HCT116 (cell line): ENCODE results near the gene GALK1. TPM values are rescaled to one million over a fixed set of nuclear protein-coding genes. Genes with fewer than 3 reads are reported as not detected.
A peak's percentile ranks its signal among the peaks of the same experiment; 100 is the strongest.

Source experiments
- ATAC-seq: fragments of 200-7000 bp; cut with Tn5 transposase; 2 replicates; pipeline ENCODE4 v1.9.1; 2020; ENCODE audit warnings: mild to moderate bottlenecking, moderate library complexity
- BruUV-seq: library from RNA; stranded (reverse); fragments of 400-500 nt; replicated peaks from 2 replicates; lab custom pipeline; 2021; lab: Mats Ljungman, UMichigan
- CTCF ChIA-PET: fragments of 300-600 bp; sonication (Branson Sonifier 250); formaldehyde crosslinking; loops from one replicate; lab custom pipeline; 2021; ENCODE audit warnings: antibody characterized with exemption; lab: Charles Lee
- POLR2A ChIA-PET: fragments of 300-600, 350-600 bp; sonication (Branson Sonifier 250); formaldehyde crosslinking; loops from one replicate; lab custom pipeline; 2021; ENCODE audit warnings: antibody characterized with exemption; lab: Charles Lee
- RAD21 ChIA-PET, 2 experiments: fragments of 300-600 bp; sonication (Branson Sonifier 250); formaldehyde crosslinking; loops; one replicate each; lab custom pipeline; 2023; ENCODE audit warnings: low total read pairs in 2 of 2; ENCODE audit not compliant: uncharacterized antibody in 2 of 2, unreplicated experiment in 2 of 2, low non-redundant PET in 1 of 2; lab: Charles Lee
- DNase-seq: peaks from one replicate; pipeline ENCODE4 v3.0.0-alpha.2; 2010; ENCODE audit warnings: low read depth, low spot score
- H2AFZ ChIP-seq: fragments of 200-600 bp; shearing (Covaris generic), sonication (generic); 2 replicates; pipeline ENCODE4 v1.6.1; 2017; ENCODE audit warnings: low read depth, mixed run types, mixed read lengths, antibody characterized with exemption, low read length; ENCODE audit not compliant: poor library complexity, severe bottlenecking
- H3K27ac ChIP-seq: 2 replicates; pipeline ENCODE4 v1.5.1; 2012; ENCODE audit warnings: low read depth, low read length
- H3K27me3 ChIP-seq: fragments of 200-600 bp; sonication (generic); 2 replicates; pipeline ENCODE4 v1.6.1; 2016; ENCODE audit warnings: mixed run types, low read length, mixed read lengths; ENCODE audit not compliant: insufficient read depth
- H3K36me3 ChIP-seq, 2 experiments: fragments of 200-500 bp in 1 of 2; fragments of 200-600 bp in 1 of 2; sonication (Bioruptor generic) in 1 of 2; sonication (generic) in 1 of 2; 2 replicates each; pipeline versions ENCODE4 v1.5.1 to v1.6.1; 2014 to 2016; ENCODE audit warnings: low read length in 2 of 2, inconsistent platforms in 1 of 2, mixed read lengths in 1 of 2, mixed run types in 1 of 2; ENCODE audit not compliant: insufficient read depth in 2 of 2, control insufficient read depth in 1 of 2
- H3K4me1 ChIP-seq, 2 experiments: fragments of 200-600 bp in 1 of 2; sonication (generic) in 1 of 2; 2 replicates each; pipeline versions ENCODE4 v1.5.1 to v1.6.1; 2012 to 2017; ENCODE audit warnings: low read length in 2 of 2, inconsistent platforms in 1 of 2, mild to moderate bottlenecking in 1 of 2, mixed read lengths in 1 of 2, mixed run types in 1 of 2, moderate library complexity in 1 of 2; ENCODE audit not compliant: insufficient read depth in 2 of 2, control insufficient read depth in 1 of 2
- H3K4me2 ChIP-seq: fragments of 200-600 bp; sonication (generic); 2 replicates; pipeline ENCODE4 v1.6.1; 2017; ENCODE audit warnings: mixed run types, low read length, mixed read lengths
- H3K4me3 ChIP-seq, 2 experiments: fragments of 200-600 bp in 1 of 2; sonication (generic) in 1 of 2; replicated peaks in 1 of 2; 2 replicates each; pipeline ENCODE4 v1.5.1; 2011 to 2016; ENCODE audit warnings: low read length in 2 of 2, control low read depth in 1 of 2, low read depth in 1 of 2, mild to moderate bottlenecking in 1 of 2, mixed read lengths in 1 of 2, mixed run types in 1 of 2
- H3K79me2 ChIP-seq: fragments of 200-600 bp; sonication (generic); 2 replicates; pipeline ENCODE4 v1.6.1; 2017; ENCODE audit warnings: mild to moderate bottlenecking, mixed run types, low read length, moderate library complexity, mixed read lengths; ENCODE audit not compliant: insufficient read depth
- H3K9ac ChIP-seq: fragments of 200-600 bp; sonication (generic); 2 replicates; pipeline ENCODE4 v1.6.1; 2016; ENCODE audit warnings: low read length, mixed read lengths
- H3K9me2 ChIP-seq: fragments of 200-600 bp; sonication (generic), shearing (Covaris generic); 2 replicates; pipeline ENCODE4 v1.6.1; 2017; ENCODE audit warnings: mixed run types, mild to moderate bottlenecking, moderate library complexity; ENCODE audit not compliant: insufficient read depth
- H3K9me3 ChIP-seq, 2 experiments: fragments of 200-500 bp in 1 of 2; fragments of 200-600 bp in 1 of 2; sonication (Bioruptor generic) in 1 of 2; sonication (generic) in 1 of 2; 2 replicates each; pipeline ENCODE4 v1.6.1; 2014 to 2017; ENCODE audit warnings: low read length in 2 of 2, mixed read lengths in 2 of 2, inconsistent platforms in 1 of 2, low read depth in 1 of 2, mild to moderate bottlenecking in 1 of 2, mixed run types in 1 of 2, moderate library complexity in 1 of 2; ENCODE audit not compliant: control insufficient read depth in 1 of 2, insufficient read depth in 1 of 2
- H4K20me1 ChIP-seq: fragments of 200-600 bp; sonication (generic), shearing (Covaris generic); 2 replicates; pipeline ENCODE4 v1.6.1; 2017; ENCODE audit warnings: mixed run types, mild to moderate bottlenecking, moderate library complexity; ENCODE audit not compliant: insufficient read depth
- CBX3 ChIP-seq: IDR thresholded peaks from 2 replicates; pipeline ENCODE4 v1.6.1; 2012; ENCODE audit warnings: low read depth
- CEBPB ChIP-seq: IDR thresholded peaks from 2 replicates; pipeline ENCODE4 v1.6.1; 2012; ENCODE audit warnings: low read depth
- CTCF ChIP-seq, 3 experiments: fragments of 200-600 bp in 1 of 3; sonication (generic) in 1 of 3; IDR thresholded peaks in 2 of 3; conservative IDR thresholded peaks in 1 of 3; 2 replicates each; pipeline ENCODE4 v1.5.1; 2012 to 2017; ENCODE audit warnings: low read depth in 2 of 3, low read length in 2 of 3, antibody characterized with exemption in 1 of 3, borderline replicate concordance in 1 of 3, control low read depth in 1 of 3, mild to moderate bottlenecking in 1 of 3, mixed read lengths in 1 of 3, mixed run types in 1 of 3, moderate library complexity in 1 of 3; ENCODE audit not compliant: insufficient read depth in 1 of 3
- EGR1 ChIP-seq: IDR thresholded peaks from 2 replicates; pipeline ENCODE4 v1.6.1; 2012; ENCODE audit warnings: low read depth
- FOSL1 ChIP-seq: IDR thresholded peaks from 2 replicates; pipeline ENCODE4 v1.6.1; 2012; ENCODE audit warnings: low read depth
- JUND ChIP-seq: IDR thresholded peaks from 2 replicates; pipeline ENCODE4 v1.6.1; 2012
- MAX ChIP-seq: IDR thresholded peaks from 2 replicates; pipeline ENCODE4 v1.6.1; 2012
- POLR2AphosphoS5 ChIP-seq: IDR thresholded peaks from 2 replicates; pipeline ENCODE4 v1.6.1; 2011; ENCODE audit warnings: mild to moderate bottlenecking, low read depth, low read length, moderate library complexity
- RAD21 ChIP-seq: IDR thresholded peaks from 2 replicates; pipeline ENCODE4 v1.6.1; 2012; ENCODE audit warnings: low read depth, mild to moderate bottlenecking
- REST ChIP-seq: IDR thresholded peaks from 2 replicates; pipeline ENCODE4 v1.6.1; 2012; ENCODE audit warnings: low read depth
- SIN3A ChIP-seq: IDR thresholded peaks from 2 replicates; pipeline ENCODE4 v1.6.1; 2012; ENCODE audit warnings: low read depth
- SP1 ChIP-seq: IDR thresholded peaks from 2 replicates; pipeline ENCODE4 v1.6.1; 2012; ENCODE audit warnings: low read depth
- ZFX ChIP-seq: fragments of 450-650 bp; IDR thresholded peaks from 2 replicates; pipeline ENCODE4 v1.6.1; 2017
- intact Hi-C: fragments of 100-400 bp; cut with micrococcal nuclease; formaldehyde crosslinking; loops from 2 replicates; pipeline ENCODE4 v1.10.0; 2022
- total RNA-seq: library from RNA; stranded (reverse); gene quantifications from one replicate; pipeline ENCODE4 v1.2.1, GENCODE V29; 2021; ENCODE audit not compliant: unreplicated experiment

The GALK1 gene
- total RNA-seq, 1 experiment from 2014 or later = 57.8 TPM

GRCh38 chr17:75720656-75721462, 44.1 kb downstream of the GALK1 start, which contains the start of gene ITGB4:
TSS of gene ITGB4 (plus strand) at chr17:75721459. CDS start at chr17:75724704, 3,245 bp downstream.
- Histone ChIP-seq H3K79me2 (peaks cover 44% of the 10 kb centered on the region), H3K27ac (peak within 1 kb of the TSS; percentile 94), H3K4me1 (peaks cover 27 to 43% of the 10 kb centered on the region in 2 experiments), H2AFZ (no peak within 1 kb of the TSS), H3K9ac (peak within 1 kb of the TSS; percentile 86), H3K36me3 (peaks cover 7 to 15% of the 10 kb centered on the region in 2 experiments), H3K9me3 (no peaks in the 10 kb centered on the region), H3K4me2 (peak within 1 kb of the TSS; percentile 91), H3K4me3 (peak within 1 kb of the TSS; percentile 87 to 95), H3K27me3 (no peaks in the 10 kb centered on the region), H3K9me2 (no peaks in the 10 kb centered on the region), H4K20me1 (no peaks in the 10 kb centered on the region)
- DNase-seq (peak; percentile 72), ATAC-seq (peak; percentile 88)
- ChIA-PET CTCF (interaction anchor here (0.7 to 2.4 kb wide), 17 partner anchors 10 to 120 kb away, joined by 3 to 26 read pairs (median 5); partner anchors contain the start of gene SMIM5), RAD21 (interaction anchor here (0.9 to 1.7 kb wide), 6 partner anchors 14 to 37 kb away, joined by 3 to 5 read pairs (median 4); no protein-coding TSS in a partner anchor), POLR2A (interaction anchor here (0.6 to 3.8 kb wide), 15 partner anchors 9 to 91 kb away, joined by 3 to 45 read pairs (median 5); no protein-coding TSS in a partner anchor)
- TSS peak; percentile 83 for BruUV-seq
- TF ChIP-seq REST (no peak), FOSL1 (no peak), ZFX (0 out of 2 replicates have a peak, but pooled peaks have one; percentile 10), MAX (peak; percentile 75; the same call in 1 of the 2 replicates), CBX3 (no peak), POLR2AphosphoS5 (peak; percentile 81), RAD21 (no peak; the same call in 1 of the 2 replicates), JUND (no peak; the same call in 1 of the 2 replicates), CTCF (IDR thresholded peaks at IDR 0.05 in 2 of 3, conservative IDR thresholded peaks at IDR 0.05 in 1 of 3; ENCODE audit: borderline replicate concordance in 1 of 3, insufficient read depth in 1 of 3, low read depth in 2 of 3, low read length in 2 of 3) (no peak), SIN3A (0 out of 2 replicates have a peak, but pooled peaks have one; percentile 45), CEBPB (no peak), SP1 (peak; percentile 65), EGR1 (no peak)
- intact Hi-C loops = loop anchor here (2.0 kb wide), 1 partner anchor 14 kb away; no protein-coding TSS in a partner anchor
